ENCODE data around the gene SIGLEC7.

GRCh38 chr19:51194527-51195315, 52.6 kb downstream of the SIGLEC7 start:
- TF ChIP-seq POLR2A (IDR thresholded peaks at IDR 0.05), result no peak
- TF ChIP-seq, protein P1, sequence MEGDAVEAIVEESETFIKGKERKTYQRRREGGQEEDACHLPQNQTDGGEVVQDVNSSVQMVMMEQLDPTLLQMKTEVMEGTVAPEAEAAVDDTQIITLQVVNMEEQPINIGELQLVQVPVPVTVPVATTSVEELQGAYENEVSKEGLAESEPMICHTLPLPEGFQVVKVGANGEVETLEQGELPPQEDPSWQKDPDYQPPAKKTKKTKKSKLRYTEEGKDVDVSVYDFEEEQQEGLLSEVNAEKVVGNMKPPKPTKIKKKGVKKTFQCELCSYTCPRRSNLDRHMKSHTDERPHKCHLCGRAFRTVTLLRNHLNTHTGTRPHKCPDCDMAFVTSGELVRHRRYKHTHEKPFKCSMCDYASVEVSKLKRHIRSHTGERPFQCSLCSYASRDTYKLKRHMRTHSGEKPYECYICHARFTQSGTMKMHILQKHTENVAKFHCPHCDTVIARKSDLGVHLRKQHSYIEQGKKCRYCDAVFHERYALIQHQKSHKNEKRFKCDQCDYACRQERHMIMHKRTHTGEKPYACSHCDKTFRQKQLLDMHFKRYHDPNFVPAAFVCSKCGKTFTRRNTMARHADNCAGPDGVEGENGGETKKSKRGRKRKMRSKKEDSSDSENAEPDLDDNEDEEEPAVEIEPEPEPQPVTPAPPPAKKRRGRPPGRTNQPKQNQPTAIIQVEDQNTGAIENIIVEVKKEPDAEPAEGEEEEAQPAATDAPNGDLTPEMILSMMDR (IDR thresholded peaks at IDR 0.05), result no peak
